HG03135 (cell line): ENCODE data around the gene WNT2B.

ENCODE experiments used
- ATAC-seq: cut with Tn5 transposase; IDR thresholded peaks from one replicate; pipeline ENCODE4 v1.9.1; 2021; ENCODE audit warnings: mild to moderate bottlenecking, moderate library complexity; ENCODE audit not compliant: unreplicated experiment

The WNT2B gene

GRCh38 chr1:112565800-112566199, 57.0 kb downstream of the WNT2B start:
- ATAC-seq: no peak

GRCh38 chr1:112575154-112575804, 66.5 kb downstream of the WNT2B start:
- no peak for ATAC-seq

GRCh38 chr1:112576240-112576639, 67.5 kb downstream of the WNT2B start:
- no peak for ATAC-seq
